ENCODE results near the gene IMPA2.

The IMPA2 gene

GRCh38 chr18:12005538-12006487, 24.5 kb downstream of the IMPA2 start:
- no peak overlapping the region for H3K27ac ChIP-seq (ENCODE audit: low read length)
- no peaks in the 10 kb centered on the region for H3K27me3 ChIP-seq (ENCODE audit: insufficient read depth, low read length, poor library complexity)
- H3K4me3 ChIP-seq (ENCODE audit: low read depth in 1 of 2, low read length in 2 of 2) = no peak overlapping the region
- H3K4me2 ChIP-seq (ENCODE audit: insufficient read depth, low read length) = no peak overlapping the region
- H4K20me1 ChIP-seq (ENCODE audit: insufficient read depth, low read length) = peaks cover 2% of the 10 kb centered on the region
- H2AFZ ChIP-seq (ENCODE audit: low read depth, low read length) = no peak overlapping the region
- H3K4me1 ChIP-seq (ENCODE audit: insufficient read depth, low read length) = no peaks in the 10 kb centered on the region
- DNase-seq = no peak
- no peak overlapping the region for H3K9ac ChIP-seq (ENCODE audit: low read depth, low read length)
- TF ChIP-seq CTCF (IDR thresholded peaks at IDR 0.05; ENCODE audit: borderline replicate concordance, extremely low read depth, low read length, poor library complexity, severe bottlenecking) = no peak
- TF ChIP-seq EZH2 (IDR thresholded peaks at IDR 0.05; ENCODE audit: borderline replicate concordance, low read depth, low read length, severe bottlenecking) = no peak
- ATAC-seq (ENCODE audit: insufficient read depth, low read depth) = no peak
- no peaks in the 10 kb centered on the region for H3K9me3 ChIP-seq (ENCODE audit: insufficient read depth, low read length, severe bottlenecking)
- no peaks in the 10 kb centered on the region for H3K79me2 ChIP-seq (ENCODE audit: insufficient read depth, low read length)
- no peaks in the 10 kb centered on the region for H3K36me3 ChIP-seq (ENCODE audit: insufficient read depth, low read length)

- no peak overlapping the region for H3K4me3 ChIP-seq (ENCODE audit: low read depth in 1 of 2, low read length in 2 of 2)
These were observed 25.2 kb downstream of the IMPA2 start for GRCh38 chr18:12006488-12006840.

GRCh38 chr18:12007063-12007462, 25.8 kb downstream of the IMPA2 start:
- H3K9me3 ChIP-seq (ENCODE audit: insufficient read depth, low read length, severe bottlenecking) = no peaks in the 10 kb centered on the region
- TF ChIP-seq EZH2 (IDR thresholded peaks at IDR 0.05; ENCODE audit: borderline replicate concordance, low read depth, low read length, severe bottlenecking) = no peak
- no peak for TF ChIP-seq CTCF (IDR thresholded peaks at IDR 0.05; ENCODE audit: borderline replicate concordance, extremely low read depth, low read length, poor library complexity, severe bottlenecking)
- peaks cover 2% of the 10 kb centered on the region for H4K20me1 ChIP-seq (ENCODE audit: insufficient read depth, low read length)

More at GRCh38 chr18:12006488-12006840, 25.2 kb downstream of the IMPA2 start:
- Histone ChIP-seq H3K79me2 (ENCODE audit: insufficient read depth, low read length) (no peaks in the 10 kb centered on the region), H3K27me3 (ENCODE audit: insufficient read depth, low read length, poor library complexity) (no peaks in the 10 kb centered on the region), H3K4me1 (ENCODE audit: insufficient read depth, low read length) (no peaks in the 10 kb centered on the region), H3K4me2 (ENCODE audit: insufficient read depth, low read length) (no peak overlapping the region), H3K9ac (ENCODE audit: low read depth, low read length) (no peak overlapping the region), H3K36me3 (ENCODE audit: insufficient read depth, low read length) (no peaks in the 10 kb centered on the region), H2AFZ (ENCODE audit: low read depth, low read length) (no peak overlapping the region), H3K9me3 (ENCODE audit: insufficient read depth, low read length, severe bottlenecking) (no peaks in the 10 kb centered on the region), H4K20me1 (ENCODE audit: insufficient read depth, low read length) (peaks cover 2% of the 10 kb centered on the region), H3K27ac (ENCODE audit: low read length) (no peak overlapping the region)
- ATAC-seq (ENCODE audit: insufficient read depth, low read depth) (no peak), DNase-seq (no peak)
- no peak for TF ChIP-seq EZH2 (IDR thresholded peaks at IDR 0.05; ENCODE audit: borderline replicate concordance, low read depth, low read length, severe bottlenecking)
- no peak for TF ChIP-seq CTCF (IDR thresholded peaks at IDR 0.05; ENCODE audit: borderline replicate concordance, extremely low read depth, low read length, poor library complexity, severe bottlenecking)

More at GRCh38 chr18:12007063-12007462, 25.8 kb downstream of the IMPA2 start:
- no peak overlapping the region for H3K4me2 ChIP-seq (ENCODE audit: insufficient read depth, low read length)
- no peak overlapping the region for H3K27ac ChIP-seq (ENCODE audit: low read length)
- H3K27me3 ChIP-seq (ENCODE audit: insufficient read depth, low read length, poor library complexity) = no peaks in the 10 kb centered on the region
- H3K4me1 ChIP-seq (ENCODE audit: insufficient read depth, low read length) = no peaks in the 10 kb centered on the region
- H3K4me3 ChIP-seq (ENCODE audit: low read depth in 1 of 2, low read length in 2 of 2) = no peak overlapping the region
- no peak overlapping the region for H2AFZ ChIP-seq (ENCODE audit: low read depth, low read length)
- ATAC-seq (ENCODE audit: insufficient read depth, low read depth) (no peak), DNase-seq (no peak)
- no peak overlapping the region for H3K9ac ChIP-seq (ENCODE audit: low read depth, low read length)
- no peaks in the 10 kb centered on the region for H3K36me3 ChIP-seq (ENCODE audit: insufficient read depth, low read length)
- no peaks in the 10 kb centered on the region for H3K79me2 ChIP-seq (ENCODE audit: insufficient read depth, low read length)

Data from DND-41 (cell line).